Osteoblast (primary cell): Measurements from ENCODE around the gene NPAS4. TPM values are rescaled to one million over a fixed set of nuclear protein-coding genes. Genes with fewer than 3 reads are reported as not detected.

Source experiments
- DNase-seq: peaks from one replicate; pipeline ENCODE4 v3.0.0; 2011; ENCODE audit warnings: low spot score, mixed read lengths; ENCODE audit not compliant: insufficient read length; ENCODE audit errors: missing footprints
- H2AFZ ChIP-seq: 2 replicates; pipeline ENCODE4 v1.6.0; 2011; ENCODE audit warnings: mild to moderate bottlenecking, low read length
- H3K27ac ChIP-seq: 2 replicates; pipeline ENCODE4 v1.5.1; 2011; ENCODE audit warnings: mild to moderate bottlenecking, low read depth, low read length, moderate library complexity
- H3K27me3 ChIP-seq: 2 replicates; pipeline ENCODE4 v1.6.0; 2012; ENCODE audit warnings: mild to moderate bottlenecking, control low read depth, inconsistent platforms, low read length, moderate library complexity; ENCODE audit not compliant: insufficient read depth
- H3K36me3 ChIP-seq: 2 replicates; pipeline ENCODE4 v1.5.1; 2011; ENCODE audit warnings: mild to moderate bottlenecking, low read length, control low read depth, moderate library complexity; ENCODE audit not compliant: insufficient read depth
- H3K4me1 ChIP-seq: 2 replicates; pipeline ENCODE4 v1.5.1; 2011; ENCODE audit warnings: mild to moderate bottlenecking, low read length, control low read depth, moderate library complexity; ENCODE audit not compliant: insufficient read depth
- H3K4me2 ChIP-seq: 2 replicates; pipeline ENCODE4 v1.6.0; 2011; ENCODE audit warnings: mild to moderate bottlenecking, low read length; ENCODE audit not compliant: insufficient read depth
- H3K4me3 ChIP-seq: fragments of 200-600 bp; sonication (generic); 3 replicates; pipeline ENCODE4 v1.5.1; 2012; ENCODE audit warnings: mild to moderate bottlenecking, low read length, inconsistent platforms; ENCODE audit not compliant: insufficient read depth
- H3K79me2 ChIP-seq: 2 replicates; pipeline ENCODE4 v1.6.0; 2012; ENCODE audit warnings: mild to moderate bottlenecking, low read length, control low read depth, inconsistent platforms; ENCODE audit not compliant: insufficient read depth
- H3K9me3 ChIP-seq: 2 replicates; pipeline ENCODE4 v1.5.1; 2011; ENCODE audit warnings: low read depth, low read length, control low read depth
- H4K20me1 ChIP-seq: 2 replicates; pipeline ENCODE4 v1.6.0; 2012; ENCODE audit warnings: mild to moderate bottlenecking, low read length, control low read depth; ENCODE audit not compliant: insufficient read depth
- CTCF ChIP-seq: IDR thresholded peaks from 2 replicates; pipeline ENCODE4 v1.5.1; 2011; ENCODE audit warnings: mild to moderate bottlenecking, low read depth, low read length, moderate library complexity; ENCODE audit errors: extremely low read depth
- total RNA-seq: library from RNA; depleted of rRNA; stranded (reverse); fragments of >200 nt; gene quantifications from 2 replicates; pipeline ENCODE4 v1.2.3, GENCODE V29; 2012

NPAS4 gene
- total RNA-seq, 1 donor: 0.36 TPM

GRCh38 chr11:66471142-66471541 is 50.3 kb downstream of the NPAS4 start:
- Histone ChIP-seq H3K4me3 (no peak overlapping the region), H3K9me3 (no peaks in the 10 kb centered on the region), H3K79me2 (peaks cover 6% of the 10 kb centered on the region), H3K27ac (no peak overlapping the region), H3K4me1 (peaks cover 6% of the 10 kb centered on the region), H3K4me2 (no peak overlapping the region), H3K36me3 (peaks cover 15% of the 10 kb centered on the region), H3K27me3 (no peaks in the 10 kb centered on the region), H4K20me1 (peaks cover 2% of the 10 kb centered on the region), H2AFZ (no peak overlapping the region)
- no peak for TF ChIP-seq CTCF
- DNase-seq: no peak

- Histone ChIP-seq H4K20me1 (peaks cover 3% of the 10 kb centered on the region), H3K4me1 (peaks cover 6% of the 10 kb centered on the region), H3K27me3 (no peaks in the 10 kb centered on the region), H3K4me2 (no peak overlapping the region), H3K79me2 (peaks cover 6% of the 10 kb centered on the region), H3K27ac (no peak overlapping the region), H3K4me3 (no peak overlapping the region), H3K36me3 (peaks cover 16% of the 10 kb centered on the region), H2AFZ (no peak overlapping the region), H3K9me3 (no peaks in the 10 kb centered on the region)
- peak; percentile 61 for DNase-seq
- no peak for TF ChIP-seq CTCF
These were observed 51.2 kb downstream of the NPAS4 start for GRCh38 chr11:66472054-66472453.

- Histone ChIP-seq H3K4me1 (no peaks in the 10 kb centered on the region), H3K79me2 (no peaks in the 10 kb centered on the region), H3K36me3 (peaks cover 17% of the 10 kb centered on the region), H2AFZ (no peak overlapping the region), H3K4me3 (no peak overlapping the region), H3K9me3 (no peaks in the 10 kb centered on the region), H4K20me1 (peaks cover 9% of the 10 kb centered on the region), H3K27me3 (no peaks in the 10 kb centered on the region), H3K27ac (no peak overlapping the region), H3K4me2 (no peak overlapping the region)
- no peak for TF ChIP-seq CTCF
- peak; percentile 79 for DNase-seq
These were observed 52.3 kb downstream of the NPAS4 start for GRCh38 chr11:66473167-66473566.

- TF ChIP-seq CTCF: no peak
- no peaks in the 10 kb centered on the region for H3K27me3 ChIP-seq
- DNase-seq: peak; percentile 80
- peaks cover 2% of the 10 kb centered on the region for H3K4me1 ChIP-seq
- no peak overlapping the region for H3K27ac ChIP-seq
- no peak overlapping the region for H2AFZ ChIP-seq
- H3K4me2 ChIP-seq: no peak overlapping the region
- peaks cover 17% of the 10 kb centered on the region for H3K36me3 ChIP-seq
- peaks cover 6% of the 10 kb centered on the region for H3K79me2 ChIP-seq
- peaks cover 15% of the 10 kb centered on the region for H4K20me1 ChIP-seq
- H3K9me3 ChIP-seq: no peaks in the 10 kb centered on the region
- no peak overlapping the region for H3K4me3 ChIP-seq
These were observed 53.0 kb downstream of the NPAS4 start for GRCh38 chr11:66473608-66474515.
